K562 (cell line): ENCODE data around the gene DBNDD2. TPM values are rescaled to one million over a fixed set of nuclear protein-coding genes. Genes with fewer than 3 reads are reported as not detected.

Experiments
- BRCA1 ChIP-seq, 2 experiments: fragments of 450-650 bp in 1 of 2; sonication (generic) in 1 of 2; formaldehyde crosslinking in 1 of 2; IDR thresholded peaks; 2 replicates each; pipeline versions ENCODE4 v1.5.0 to v1.6.1; 2017 to 2020; ENCODE audit warnings: mild to moderate bottlenecking in 1 of 2, missing genetic modification reagents in 1 of 2
- CHD1 ChIP-seq: fragments of 200-600 bp; sonication (generic); IDR thresholded peaks from one replicate; pipeline ENCODE4 v1.6.1; 2012; ENCODE audit warnings: mild to moderate bottlenecking, moderate library complexity, low read length, inconsistent platforms
- CXXC5 ChIP-seq: fragments of 250-450 bp; sonication (Bioruptor Pico); IDR thresholded peaks from 2 replicates; pipeline ENCODE4 v1.8.0; 2022; ENCODE audit warnings: inconsistent platforms, mild to moderate bottlenecking, moderate library complexity
- EWSR1 ChIP-seq: fragments of 450-650 bp; IDR thresholded peaks from 2 replicates; pipeline ENCODE4 v1.6.1; 2018; ENCODE audit warnings: borderline replicate concordance, mild to moderate bottlenecking, low read depth, moderate library complexity; ENCODE audit not compliant: partially characterized antibody
- FOXK2 ChIP-seq, 2 experiments: fragments of 450-650 bp; IDR thresholded peaks in 1 of 2; conservative IDR thresholded peaks in 1 of 2; 2 replicates each; pipeline ENCODE4 v1.6.1; 2016; ENCODE audit warnings: low read depth in 2 of 2, mild to moderate bottlenecking in 1 of 2
- GTF2F1 ChIP-seq: IDR thresholded peaks from 2 replicates; pipeline ENCODE4 v1.6.1; 2011; ENCODE audit warnings: low read depth, low read length, improper control_type of control experiment
- L3MBTL2 ChIP-seq: fragments of 450-650 bp; IDR thresholded peaks from 2 replicates; pipeline ENCODE4 v1.6.1; 2016; ENCODE audit warnings: mild to moderate bottlenecking, moderate library complexity
- MEIS2 ChIP-seq: fragments of 450-650 bp; IDR thresholded peaks from 2 replicates; pipeline ENCODE4 v1.6.1; 2014; ENCODE audit warnings: mild to moderate bottlenecking; ENCODE audit not compliant: partially characterized antibody
- OTX1 ChIP-seq: fragments of 450-650 bp; formaldehyde crosslinking; IDR thresholded peaks from 2 replicates; pipeline ENCODE4 v1.4.0; 2022; ENCODE audit warnings: mild to moderate bottlenecking
- POLR2G ChIP-seq: fragments of 200-400 bp; formaldehyde crosslinking; IDR thresholded peaks from 2 replicates; pipeline ENCODE4 v1.6.1; 2017; ENCODE audit warnings: low read depth, mild to moderate bottlenecking, antibody characterized with exemption, low read length, moderate library complexity
- PTBP1 ChIP-seq: fragments of 200-400 bp; formaldehyde crosslinking; IDR thresholded peaks from 2 replicates; pipeline ENCODE4 v1.6.1; 2017; ENCODE audit warnings: low read depth, low read length
- RAD21 ChIP-seq, 2 experiments: fragments of 250-450 bp in 1 of 2; fragments of 450-650 bp in 1 of 2; sonication (Bioruptor Pico) in 1 of 2; formaldehyde crosslinking in 1 of 2; IDR thresholded peaks in 1 of 2; conservative IDR thresholded peaks in 1 of 2; 2 replicates each; pipeline versions ENCODE4 v1.4.0 to v1.8.0; 2020 to 2022; ENCODE audit warnings: mild to moderate bottlenecking in 2 of 2, moderate library complexity in 1 of 2
- RBM22 ChIP-seq: fragments of 200-400 bp; formaldehyde crosslinking; IDR thresholded peaks from 2 replicates; pipeline ENCODE4 v1.6.1; 2018; ENCODE audit warnings: low read length, low read depth; ENCODE audit not compliant: poor library complexity, severe bottlenecking
- RFX5 ChIP-seq: IDR thresholded peaks from 2 replicates; pipeline ENCODE4 v1.6.1; 2011; ENCODE audit warnings: low read depth, mild to moderate bottlenecking, improper control_type of control experiment, low read length
- SMARCC2 ChIP-seq: fragments of 450-650 bp; IDR thresholded peaks from 2 replicates; pipeline ENCODE4 v1.6.1; 2017; ENCODE audit warnings: antibody characterized with exemption, moderate library complexity, mild to moderate bottlenecking, low read depth
- SMC3 ChIP-seq: conservative IDR thresholded peaks from 2 replicates; pipeline ENCODE4 v1.6.1; 2011; ENCODE audit warnings: low read depth, low read length, improper control_type of control experiment; ENCODE audit not compliant: insufficient read depth
- STAT5B ChIP-seq: fragments of 250-450 bp; sonication (Bioruptor Pico); IDR thresholded peaks from 2 replicates; pipeline ENCODE4 v1.8.0; 2021; ENCODE audit warnings: mild to moderate bottlenecking, inconsistent platforms
- TCF15 ChIP-seq: fragments of 250-450 bp; sonication (Bioruptor Pico); IDR thresholded peaks from 2 replicates; pipeline ENCODE4 v1.8.0; 2022; ENCODE audit warnings: moderate library complexity, mild to moderate bottlenecking, inconsistent platforms
- TCF3 ChIP-seq: sonication (generic); formaldehyde crosslinking; IDR thresholded peaks from 2 replicates; pipeline ENCODE4 v1.4.0; 2020; ENCODE audit warnings: mild to moderate bottlenecking, missing genetic modification reagents
- USF1 ChIP-seq: sonication (generic); formaldehyde crosslinking; IDR thresholded peaks from 2 replicates; pipeline ENCODE4 v1.9.0; 2022; ENCODE audit warnings: mild to moderate bottlenecking, missing genetic modification reagents
- WHSC1 ChIP-seq: IDR thresholded peaks from one replicate; pipeline ENCODE4 v1.6.1; 2012; ENCODE audit warnings: low read length, control low read depth, inconsistent platforms
- ZFP30 ChIP-seq: fragments of 250-450 bp; sonication (Bioruptor Pico); IDR thresholded peaks from 2 replicates; pipeline ENCODE4 v1.8.0; 2022; ENCODE audit warnings: moderate library complexity, mild to moderate bottlenecking, inconsistent platforms, borderline replicate concordance
- ZKSCAN3 ChIP-seq: fragments of 250-450 bp; sonication (Bioruptor Pico); IDR thresholded peaks from 2 replicates; pipeline ENCODE4 v1.4.0; 2020
- ZNF347 ChIP-seq: fragments of 450-650 bp; formaldehyde crosslinking; IDR thresholded peaks from 2 replicates; pipeline ENCODE4 v1.4.0; 2020; ENCODE audit warnings: low read depth, mild to moderate bottlenecking, moderate library complexity
- ZNF551 ChIP-seq: fragments of 250-450 bp; sonication (Bioruptor Pico); IDR thresholded peaks from 2 replicates; pipeline ENCODE4 v1.5.0; 2021; ENCODE audit warnings: mild to moderate bottlenecking, moderate library complexity
- polyA plus RNA-seq, 8 experiments: library from polyadenylated mRNA; depleted of rRNA in 4 of 8; stranded (reverse) in 5 of 8; unstranded in 3 of 8; fragments of >200 nt; fragmentation: Nextera tagmentation in 2 of 8; fragmentation: Illumina TruSeq in 1 of 8; extraction: Ambion mirVana in 2 of 8; extraction: Trizol in 1 of 8; gene quantifications; 2 replicates each; pipeline versions ENCODE4 v1.2.1 to v1.2.3, GENCODE V29; 2011 to 2014; ENCODE audit warnings: inconsistent platforms in 1 of 8, missing spikeins in 1 of 8
- total RNA-seq, 7 experiments: library from RNA; depleted of rRNA in 6 of 7; stranded (reverse); fragments of >200 nt in 6 of 7; fragmentation: Illumina TruSeq in 2 of 7; extraction: Trizol in 2 of 7; gene quantifications; 2 replicates each; pipeline versions ENCODE4 v1.2.1 to v1.2.3, GENCODE V29; 2011 to 2021; ENCODE audit warnings: low replicate concordance in 1 of 7
- TF ChIP-seq, protein P1 (sequence below): conservative IDR thresholded peaks from 2 replicates; pipeline ENCODE4 v1.6.1; 2011; ENCODE audit warnings: low read depth, mild to moderate bottlenecking, low read length; ENCODE audit not compliant: control insufficient read depth

Gene DBNDD2
- total and polyA plus RNA-seq, 9 of the 15 experiments (the other 6 are each of a cell fraction or from before 2014, with no cell fraction given) = 12.8 to 64.0 (median 35.8) TPM

DNA sequence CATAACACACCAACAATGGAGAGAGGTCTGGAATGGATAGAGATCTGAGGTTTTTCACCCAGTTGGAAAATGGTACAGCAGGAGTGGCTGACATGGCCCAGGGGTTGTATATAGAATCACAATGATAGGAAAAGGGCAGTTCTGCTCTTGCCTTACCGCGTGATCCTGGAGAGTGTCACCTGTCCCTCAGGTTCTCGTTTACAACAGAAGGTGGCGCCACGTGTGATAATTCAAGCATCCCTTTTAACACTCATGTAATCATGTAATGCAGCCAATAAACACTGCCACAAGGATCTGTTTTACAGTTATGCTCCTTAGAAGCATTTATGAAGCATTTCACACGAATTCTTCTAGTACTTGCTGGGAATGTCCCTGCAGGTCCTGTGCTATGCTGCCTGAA, 48.5 kb downstream of the DBNDD2 start (continued):
- TF ChIP-seq ZNF551 (CRISPR knock-in tag) (no peak), TCF15 (CRISPR knock-in tag) (no peak), ZKSCAN3 (CRISPR knock-in tag) (no peak), POLR2G (no peak), TCF3 (CRISPR knock-in tag) (no peak), MEIS2 (peak; percentile 12), CHD1 (no peak), EWSR1 (no peak), SMC3 (0 out of 2 replicates have a peak, but pooled peaks have one; percentile 24), WHSC1 (no peak), GTF2F1 (no peak), USF1 (CRISPR knock-in tag) (peak; percentile 12; the same call in 1 of the 2 replicates), ZNF347 (CRISPR knock-in tag) (no peak), ZFP30 (CRISPR knock-in tag) (no peak), FOXK2 (conservative IDR thresholded peaks at IDR 0.05 in 1 of 2, IDR thresholded peaks at IDR 0.05 in 1 of 2; ENCODE audit: low read depth in 2 of 2) (no peak), BRCA1 (IDR thresholded peaks at IDR 0.05) (no peak), BRCA1 (CRISPR knock-in tag; IDR thresholded peaks at IDR 0.05) (no peak), STAT5B (CRISPR knock-in tag) (no peak), CXXC5 (CRISPR knock-in tag) (no peak), RAD21 (CRISPR knock-in tag; conservative IDR thresholded peaks at IDR 0.05 in 1 of 2, IDR thresholded peaks at IDR 0.05 in 1 of 2) (peak in 1 of 2 experiments; percentile 38; a peak in 1 of 4 replicates), RBM22 (no peak), L3MBTL2 (0 out of 2 replicates have a peak, but pooled peaks have one; percentile 15), SMARCC2 (no peak), RFX5 (no peak), OTX1 (CRISPR knock-in tag) (no peak), PTBP1 (no peak)
- TF ChIP-seq, protein P1, sequence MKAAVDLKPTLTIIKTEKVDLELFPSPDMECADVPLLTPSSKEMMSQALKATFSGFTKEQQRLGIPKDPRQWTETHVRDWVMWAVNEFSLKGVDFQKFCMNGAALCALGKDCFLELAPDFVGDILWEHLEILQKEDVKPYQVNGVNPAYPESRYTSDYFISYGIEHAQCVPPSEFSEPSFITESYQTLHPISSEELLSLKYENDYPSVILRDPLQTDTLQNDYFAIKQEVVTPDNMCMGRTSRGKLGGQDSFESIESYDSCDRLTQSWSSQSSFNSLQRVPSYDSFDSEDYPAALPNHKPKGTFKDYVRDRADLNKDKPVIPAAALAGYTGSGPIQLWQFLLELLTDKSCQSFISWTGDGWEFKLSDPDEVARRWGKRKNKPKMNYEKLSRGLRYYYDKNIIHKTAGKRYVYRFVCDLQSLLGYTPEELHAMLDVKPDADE = no peak
